GM18499 (cell line): ENCODE results near the gene ZMYND12.

Source experiments
- ATAC-seq: cut with Tn5 transposase; IDR thresholded peaks from one replicate; pipeline ENCODE4 v1.9.1; 2021; ENCODE audit warnings: moderate number of reproducible peaks; ENCODE audit not compliant: insufficient read depth, unreplicated experiment

Gene ZMYND12

DNA sequence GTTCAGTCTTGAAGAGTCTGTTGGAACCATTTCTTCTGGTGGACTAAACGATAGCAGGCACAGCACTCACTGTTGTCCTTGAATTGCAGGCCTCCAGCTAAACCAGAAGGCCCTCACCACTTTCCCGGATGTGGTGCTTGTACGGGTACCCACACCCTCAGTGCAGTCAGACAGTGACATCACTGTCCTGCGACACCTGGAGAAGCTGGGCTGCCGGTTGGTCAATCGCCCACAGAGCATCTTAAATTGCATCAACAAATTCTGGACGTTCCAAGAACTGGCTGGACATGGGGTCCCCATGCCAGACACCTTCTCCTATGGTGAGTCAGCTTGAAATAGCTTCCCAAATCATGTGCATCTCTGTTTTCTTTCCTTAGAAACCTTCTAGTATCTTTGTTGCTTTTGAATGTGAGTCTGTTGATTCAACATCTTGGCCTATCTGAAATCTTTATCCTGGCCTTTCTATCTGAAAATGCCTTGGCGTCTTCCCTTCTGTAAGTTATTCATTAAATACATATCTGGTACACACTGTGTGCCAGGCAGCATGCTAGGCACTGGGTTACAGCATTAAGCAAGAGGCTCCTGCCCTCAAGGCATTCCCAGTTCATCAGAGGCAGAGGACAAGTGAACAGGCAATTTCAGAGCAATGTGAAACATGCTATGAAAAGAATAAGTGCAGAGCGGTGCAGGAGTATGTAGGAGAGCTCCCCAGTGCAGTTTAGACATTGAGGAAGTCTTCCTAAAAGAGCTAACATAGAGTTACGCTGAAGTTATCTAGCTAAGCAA lies 56.3 kb downstream of the ZMYND12 start:
- no peak for ATAC-seq

GRCh38 chr1:42392967-42393848 lies 62.6 kb downstream of the ZMYND12 start:
- ATAC-seq: no peak

GRCh38 chr1:42392255-42392654 lies 63.6 kb downstream of the ZMYND12 start:
- no peak for ATAC-seq

DNA sequence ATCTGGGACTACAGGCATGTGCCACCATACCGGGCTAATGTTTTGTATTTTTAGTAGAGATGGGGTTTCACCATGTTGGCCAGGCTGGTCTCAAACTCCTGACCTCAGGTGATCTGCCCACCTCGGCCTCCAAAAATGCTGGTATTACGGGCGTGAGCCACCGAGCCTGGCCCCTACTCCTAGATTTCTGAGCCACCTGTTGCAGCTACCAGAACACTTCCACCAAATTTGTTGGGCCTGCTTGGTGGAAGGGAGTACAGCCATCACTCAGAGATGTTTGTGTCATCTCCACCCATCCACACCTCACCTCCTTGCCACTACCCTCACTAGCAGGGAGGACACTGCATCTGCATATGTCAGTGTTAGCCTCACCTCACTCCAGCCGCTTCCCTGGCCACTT lies 69.8 kb downstream of the ZMYND12 start:
- no peak for ATAC-seq

DNA sequence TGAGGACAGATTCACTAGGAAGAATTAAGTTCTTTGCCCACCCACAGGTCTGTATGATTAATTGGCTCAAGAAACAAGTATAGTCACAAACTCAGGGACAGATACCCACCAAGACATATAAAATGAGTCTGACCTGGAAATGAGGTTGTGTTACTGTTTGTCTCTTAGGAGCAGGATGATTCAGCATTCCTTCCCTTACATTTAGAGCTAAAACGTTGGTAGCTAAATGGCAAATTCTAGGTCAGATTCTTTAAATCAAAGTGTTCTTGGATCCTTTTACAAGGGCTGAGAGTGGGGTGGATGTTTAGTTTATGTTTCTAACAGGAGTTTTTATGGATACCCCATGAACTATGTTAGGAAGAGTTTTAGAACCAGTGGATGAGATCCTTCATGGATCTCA lies 70.5 kb downstream of the ZMYND12 start:
- ATAC-seq: no peak

DNA sequence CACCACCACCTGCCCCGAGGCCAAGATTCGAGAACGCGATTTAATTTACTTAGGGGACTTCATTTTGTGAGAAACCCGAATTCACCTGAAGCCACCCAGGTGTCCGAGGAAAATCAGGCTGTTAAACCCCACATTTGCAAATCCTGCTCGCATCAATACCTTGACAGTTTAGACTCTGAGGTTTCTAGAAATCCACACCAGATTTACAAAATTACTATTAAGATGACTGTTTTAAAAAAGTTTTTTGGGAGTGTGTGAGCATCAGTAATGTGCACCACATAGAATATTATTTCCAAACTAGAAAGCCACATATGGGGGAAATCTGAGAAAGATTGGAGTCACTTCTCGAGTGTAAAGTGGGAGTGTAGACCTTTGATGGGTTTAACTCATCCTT lies 74.5 kb downstream of the ZMYND12 start:
- no peak for ATAC-seq

- ATAC-seq: peak; percentile 45
These were observed 75.1 kb downstream of the ZMYND12 start, which contains the start of gene RIMKLA for GRCh38 chr1:42380586-42381279. Gene RIMKLA, plus strand, starts transcription at chr1:42380792. Its CDS starts 143 bp downstream, at chr1:42380935.
